ENCODE measurements around the gene SLCO4A1. TPM values are rescaled to one million over a fixed set of nuclear protein-coding genes. Genes with fewer than 3 reads are reported as not detected.
A peak's percentile ranks its signal among the peaks of the same experiment; 100 is the strongest.

Gene SLCO4A1
- total and polyA plus RNA-seq, 11 donors: 1.00 to 54.0 (median 11.5) TPM

- H3K27me3 ChIP-seq: peaks cover 0 to 9% (median 0%) of the 10 kb centered on the region in 9 donors
- TF ChIP-seq CTCF (IDR thresholded peaks at IDR 0.05): no peak
- TF ChIP-seq POLR2A (IDR thresholded peaks at IDR 0.05): no peak
- WGBS, 4 donors: 77 to 91% (median 82%) methylated on average over 18 to 22 of the region's 22 CpGs
- DNase-seq (peak in 2 of 5 donors; percentile 16 to 58), ATAC-seq (no peak)
- no peaks in the 10 kb centered on the region for H3K36me3 ChIP-seq
- peaks cover 0 to 20% (median 13%) of the 10 kb centered on the region in 12 donors for H3K4me1 ChIP-seq
- no peak overlapping the region for H3K4me3 ChIP-seq
- H3K9me3 ChIP-seq: no peaks in the 10 kb centered on the region
- intact Hi-C loops (cut with DNase I): loop anchor here in 7 of 10 donors (5.0 to 10.0 kb wide), 5 partner anchors 108 to 205 kb away; partner anchors contain the start of genes CABLES2 (in 2 of the 7) and RBBP8NL (in 1 of the 7)
- H3K27ac ChIP-seq: no peak overlapping the region
Observed at GRCh38 chr20:62609811-62610757, 32.2 kb upstream of the SLCO4A1 start.

DNA sequence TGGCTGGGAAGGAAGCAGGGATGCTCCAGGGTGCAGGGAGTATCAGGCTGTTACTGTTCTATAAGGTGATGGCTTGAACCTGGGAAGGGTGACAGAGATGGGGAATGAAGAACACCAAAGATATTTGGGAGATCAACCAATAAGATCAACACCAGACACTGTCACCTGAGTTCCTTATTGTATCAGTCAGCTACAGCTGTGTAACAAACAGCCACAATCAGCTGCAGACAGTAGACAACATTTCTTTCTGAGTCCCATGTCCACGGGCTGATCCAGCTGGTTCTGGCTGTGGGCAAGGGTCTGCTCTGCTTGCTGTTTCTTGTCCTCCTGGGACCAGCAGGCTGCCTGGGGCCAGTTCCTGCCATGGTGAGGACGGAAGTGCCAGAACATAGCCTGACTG is 31.3 kb upstream of the SLCO4A1 start:
- intact Hi-C loops (cut with DNase I): loop anchor here in 7 of 10 donors (5.0 to 10.0 kb wide), 5 partner anchors 109 to 206 kb away; partner anchors contain the start of genes CABLES2 (in 2 of the 7) and RBBP8NL (in 1 of the 7)
- TF ChIP-seq CTCF (IDR thresholded peaks at IDR 0.05) (no peak), POLR2A (IDR thresholded peaks at IDR 0.05) (no peak)
- Histone ChIP-seq H3K27ac (no peak overlapping the region), H3K4me1 (peaks cover 0 to 11% (median 9%) of the 10 kb centered on the region in 12 donors), H3K27me3 (peaks cover 0 to 9% (median 0%) of the 10 kb centered on the region in 9 donors), H3K36me3 (no peaks in the 10 kb centered on the region), H3K9me3 (no peaks in the 10 kb centered on the region), H3K4me3 (no peak overlapping the region)
- ATAC-seq (no peak), DNase-seq (peak in 1 of 5 donors; percentile 3)
- WGBS, 4 donors: 90 to 92% (median 92%) methylated on average over 2 of the region's 2 CpGs

DNA sequence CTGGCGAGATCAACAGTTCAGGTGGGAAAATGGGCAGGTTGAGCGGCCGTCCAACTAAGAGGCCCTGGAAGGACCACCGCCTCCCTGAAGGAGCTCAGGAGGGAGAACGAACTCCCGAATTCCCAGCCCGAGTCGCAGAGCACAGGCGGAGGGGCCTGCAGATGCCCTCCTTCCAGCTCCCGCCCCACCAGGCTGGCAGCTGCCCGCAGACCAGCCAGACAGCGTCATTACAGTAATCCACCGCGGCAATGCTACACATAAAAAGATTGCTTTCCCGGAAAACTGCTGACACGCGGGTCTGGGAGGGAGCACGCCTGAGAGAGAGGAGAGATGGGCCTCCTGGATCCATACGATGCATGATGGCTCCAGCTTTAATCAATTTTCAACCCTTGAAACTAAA is 30.5 kb upstream of the SLCO4A1 start:
- Histone ChIP-seq H3K36me3 (no peaks in the 10 kb centered on the region), H3K27ac (no peak overlapping the region), H3K27me3 (peaks cover 0 to 6% (median 0%) of the 10 kb centered on the region in 9 donors), H3K4me3 (no peak overlapping the region), H3K9me3 (no peaks in the 10 kb centered on the region), H3K4me1 (peaks cover 0 to 9% (median 6%) of the 10 kb centered on the region in 12 donors)
- ATAC-seq (no peak), DNase-seq (peak in 1 of 5 donors; percentile 52)
- intact Hi-C loops (cut with DNase I): loop anchor here in 7 of 10 donors (5.0 to 10.0 kb wide), 5 partner anchors 110 to 207 kb away; partner anchors contain the start of genes CABLES2 (in 2 of the 7) and RBBP8NL (in 1 of the 7)
- WGBS, 4 donors: 85 to 91% (median 90%) methylated on average over 19 of the region's 19 CpGs
- no peak for TF ChIP-seq CTCF (IDR thresholded peaks at IDR 0.05)
- TF ChIP-seq POLR2A (IDR thresholded peaks at IDR 0.05): no peak
